SK-N-SH treated with all-trans-retinoic acid at 6 μM for 48 hours (cell line): ENCODE data around the gene FGFR4.

Experiments used
- ATAC-seq: fragments of 200-7000 bp; cut with Tn5 transposase; 3 replicates; pipeline ENCODE4 v1.9.1; 2020; ENCODE audit warnings: mild to moderate bottlenecking, moderate library complexity
- ARNTL ChIP-seq: fragments of 450-650 bp; formaldehyde crosslinking; IDR thresholded peaks from 2 replicates; pipeline ENCODE4 v1.5.0; 2020; ENCODE audit warnings: low read depth, mild to moderate bottlenecking, moderate library complexity, borderline replicate concordance
- CREB5 ChIP-seq: fragments of 250-450 bp; sonication (Bioruptor Pico); IDR thresholded peaks from 2 replicates; pipeline ENCODE4 v1.5.1; 2020; ENCODE audit warnings: low read depth, mild to moderate bottlenecking, moderate library complexity
- CSDC2 ChIP-seq: fragments of 250-450 bp; sonication (Bioruptor Pico); IDR thresholded peaks from 2 replicates; pipeline ENCODE4 v1.5.0; 2020; ENCODE audit warnings: mild to moderate bottlenecking, moderate library complexity
- ESRRG ChIP-seq: fragments of 250-450 bp; sonication (Bioruptor Pico); IDR thresholded peaks from 2 replicates; pipeline ENCODE4 v1.6.1; 2021; ENCODE audit warnings: mild to moderate bottlenecking
- GLIS3 ChIP-seq: fragments of 250-450 bp; sonication (Bioruptor Pico); IDR thresholded peaks from 2 replicates; pipeline ENCODE4 v1.5.0; 2020; ENCODE audit warnings: mild to moderate bottlenecking, moderate library complexity
- OSR1 ChIP-seq: fragments of 250-450 bp; sonication (Bioruptor Pico); IDR thresholded peaks from 2 replicates; pipeline ENCODE4 v1.8.0; 2022; ENCODE audit warnings: moderate library complexity, mild to moderate bottlenecking, inconsistent platforms
- PATZ1 ChIP-seq: fragments of 250-450 bp; sonication (Bioruptor Pico); IDR thresholded peaks from 2 replicates; pipeline ENCODE4 v1.8.0; 2020; ENCODE audit warnings: mild to moderate bottlenecking, moderate library complexity, borderline replicate concordance
- PPARA ChIP-seq: fragments of 250-450 bp; sonication (Bioruptor Pico); IDR thresholded peaks from 2 replicates; pipeline ENCODE4 v1.5.0; 2020; ENCODE audit warnings: mild to moderate bottlenecking, borderline replicate concordance
- RARB ChIP-seq: fragments of 250-450 bp; sonication (Bioruptor Pico); IDR thresholded peaks from 2 replicates; pipeline ENCODE4 v1.8.0; 2021; ENCODE audit warnings: mild to moderate bottlenecking, moderate library complexity
- SNAI2 ChIP-seq: fragments of 250-450 bp; sonication (Bioruptor Pico); IDR thresholded peaks from 2 replicates; pipeline ENCODE4 v1.5.0; 2020; ENCODE audit warnings: mild to moderate bottlenecking, moderate library complexity
- TOX ChIP-seq: fragments of 250-450 bp; sonication (Bioruptor Pico); IDR thresholded peaks from 2 replicates; pipeline ENCODE4 v1.8.0; 2021; ENCODE audit warnings: mild to moderate bottlenecking, moderate library complexity, borderline replicate concordance
- ZC3H10 ChIP-seq: fragments of 250-450 bp; sonication (Bioruptor Pico); IDR thresholded peaks from 2 replicates; pipeline ENCODE4 v1.5.1; 2021; ENCODE audit warnings: mild to moderate bottlenecking, moderate library complexity
- ZFP3 ChIP-seq: fragments of 250-450 bp; sonication (Bioruptor Pico); IDR thresholded peaks from 2 replicates; pipeline ENCODE4 v1.5.0; 2020; ENCODE audit warnings: mild to moderate bottlenecking, moderate library complexity
- ZFP30 ChIP-seq: fragments of 450-650 bp; formaldehyde crosslinking; IDR thresholded peaks from 2 replicates; pipeline ENCODE4 v1.5.0; 2022; ENCODE audit warnings: mild to moderate bottlenecking, moderate library complexity
- ZNF70 ChIP-seq: fragments of 450-650 bp; formaldehyde crosslinking; IDR thresholded peaks from 2 replicates; pipeline ENCODE4 v1.5.0; 2020; ENCODE audit warnings: mild to moderate bottlenecking, moderate library complexity
- ZNF8 ChIP-seq: fragments of 450-650 bp; formaldehyde crosslinking; IDR thresholded peaks from 2 replicates; pipeline ENCODE4 v1.5.0; 2020; ENCODE audit warnings: mild to moderate bottlenecking, moderate library complexity
- TF ChIP-seq, protein P1 (sequence below): fragments of 250-450 bp; sonication (Bioruptor Pico); IDR thresholded peaks from 2 replicates; pipeline ENCODE4 v1.5.0; 2020; ENCODE audit warnings: mild to moderate bottlenecking, moderate library complexity
- TF ChIP-seq, protein P2 (sequence below): fragments of 250-450 bp; sonication (Bioruptor Pico); IDR thresholded peaks from 2 replicates; pipeline ENCODE4 v1.8.0; 2021; ENCODE audit warnings: low read depth, mild to moderate bottlenecking, moderate library complexity, borderline replicate concordance

FGFR4 gene

DNA sequence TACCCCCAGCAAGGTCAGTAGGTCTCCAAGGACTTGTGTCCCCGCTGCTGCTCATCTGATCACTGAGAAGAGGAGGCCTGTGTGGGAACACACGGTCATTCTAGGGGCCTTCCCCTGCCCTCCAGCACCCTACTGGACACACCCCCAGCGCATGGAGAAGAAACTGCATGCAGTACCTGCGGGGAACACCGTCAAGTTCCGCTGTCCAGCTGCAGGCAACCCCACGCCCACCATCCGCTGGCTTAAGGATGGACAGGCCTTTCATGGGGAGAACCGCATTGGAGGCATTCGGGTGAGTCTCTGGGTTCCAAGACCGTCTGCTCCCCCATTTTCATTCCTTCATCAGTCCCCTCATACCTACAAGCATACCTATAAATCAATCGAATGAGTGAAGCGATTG, 4.1 kb downstream of the FGFR4 start:
- TF ChIP-seq RARB (no peak), ZFP3 (CRISPR knock-in tag) (no peak), TOX (CRISPR knock-in tag) (no peak), CSDC2 (CRISPR knock-in tag) (no peak), ZC3H10 (CRISPR knock-in tag) (no peak), CREB5 (no peak), SNAI2 (CRISPR knock-in tag) (no peak), ZNF8 (CRISPR knock-in tag) (no peak), ZFP30 (CRISPR knock-in tag) (no peak)
- no peak for ATAC-seq

DNA sequence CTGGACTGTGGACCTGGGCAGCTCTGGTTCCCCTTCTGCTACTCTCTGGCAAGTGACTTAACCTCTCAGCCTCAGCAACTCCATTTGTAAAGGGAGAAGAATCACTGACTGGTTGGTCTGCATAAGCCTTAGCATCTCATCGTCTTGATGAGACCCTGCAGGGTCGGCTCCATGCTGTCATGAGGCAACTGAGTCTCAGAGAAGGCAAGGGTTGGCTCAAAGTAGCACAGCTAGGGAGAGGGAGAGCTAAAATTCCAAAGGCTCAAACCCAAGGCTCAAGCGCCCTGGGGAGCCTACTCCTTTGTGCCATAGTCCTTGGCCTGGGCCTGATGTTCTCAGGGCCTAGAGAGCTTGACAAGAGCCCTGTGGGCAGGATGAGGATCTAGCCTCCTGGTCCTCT, 4.5 kb downstream of the FGFR4 start:
- no peak for TF ChIP-seq PATZ1 (CRISPR knock-in tag)
- TF ChIP-seq CSDC2 (CRISPR knock-in tag) = no peak
- TF ChIP-seq ARNTL (CRISPR knock-in tag) = no peak
- TF ChIP-seq, protein P1, sequence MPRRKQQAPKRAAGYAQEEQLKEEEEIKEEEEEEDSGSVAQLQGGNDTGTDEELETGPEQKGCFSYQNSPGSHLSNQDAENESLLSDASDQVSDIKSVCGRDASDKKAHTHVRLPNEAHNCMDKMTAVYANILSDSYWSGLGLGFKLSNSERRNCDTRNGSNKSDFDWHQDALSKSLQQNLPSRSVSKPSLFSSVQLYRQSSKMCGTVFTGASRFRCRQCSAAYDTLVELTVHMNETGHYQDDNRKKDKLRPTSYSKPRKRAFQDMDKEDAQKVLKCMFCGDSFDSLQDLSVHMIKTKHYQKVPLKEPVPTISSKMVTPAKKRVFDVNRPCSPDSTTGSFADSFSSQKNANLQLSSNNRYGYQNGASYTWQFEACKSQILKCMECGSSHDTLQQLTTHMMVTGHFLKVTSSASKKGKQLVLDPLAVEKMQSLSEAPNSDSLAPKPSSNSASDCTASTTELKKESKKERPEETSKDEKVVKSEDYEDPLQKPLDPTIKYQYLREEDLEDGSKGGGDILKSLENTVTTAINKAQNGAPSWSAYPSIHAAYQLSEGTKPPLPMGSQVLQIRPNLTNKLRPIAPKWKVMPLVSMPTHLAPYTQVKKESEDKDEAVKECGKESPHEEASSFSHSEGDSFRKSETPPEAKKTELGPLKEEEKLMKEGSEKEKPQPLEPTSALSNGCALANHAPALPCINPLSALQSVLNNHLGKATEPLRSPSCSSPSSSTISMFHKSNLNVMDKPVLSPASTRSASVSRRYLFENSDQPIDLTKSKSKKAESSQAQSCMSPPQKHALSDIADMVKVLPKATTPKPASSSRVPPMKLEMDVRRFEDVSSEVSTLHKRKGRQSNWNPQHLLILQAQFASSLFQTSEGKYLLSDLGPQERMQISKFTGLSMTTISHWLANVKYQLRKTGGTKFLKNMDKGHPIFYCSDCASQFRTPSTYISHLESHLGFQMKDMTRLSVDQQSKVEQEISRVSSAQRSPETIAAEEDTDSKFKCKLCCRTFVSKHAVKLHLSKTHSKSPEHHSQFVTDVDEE = no peak
- no peak for TF ChIP-seq OSR1 (CRISPR knock-in tag)
- no peak for TF ChIP-seq ZFP30 (CRISPR knock-in tag)
- no peak for TF ChIP-seq GLIS3 (CRISPR knock-in tag)
- TF ChIP-seq, protein P2, sequence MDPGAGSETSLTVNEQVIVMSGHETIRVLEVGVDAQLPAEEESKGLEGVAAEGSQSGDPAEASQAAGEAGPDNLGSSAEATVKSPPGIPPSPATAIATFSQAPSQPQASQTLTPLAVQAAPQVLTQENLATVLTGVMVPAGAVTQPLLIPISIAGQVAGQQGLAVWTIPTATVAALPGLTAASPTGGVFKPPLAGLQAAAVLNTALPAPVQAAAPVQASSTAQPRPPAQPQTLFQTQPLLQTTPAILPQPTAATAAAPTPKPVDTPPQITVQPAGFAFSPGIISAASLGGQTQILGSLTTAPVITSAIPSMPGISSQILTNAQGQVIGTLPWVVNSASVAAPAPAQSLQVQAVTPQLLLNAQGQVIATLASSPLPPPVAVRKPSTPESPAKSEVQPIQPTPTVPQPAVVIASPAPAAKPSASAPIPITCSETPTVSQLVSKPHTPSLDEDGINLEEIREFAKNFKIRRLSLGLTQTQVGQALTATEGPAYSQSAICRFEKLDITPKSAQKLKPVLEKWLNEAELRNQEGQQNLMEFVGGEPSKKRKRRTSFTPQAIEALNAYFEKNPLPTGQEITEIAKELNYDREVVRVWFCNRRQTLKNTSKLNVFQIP (CRISPR knock-in tag) = no peak
- TF ChIP-seq ZNF8 (CRISPR knock-in tag) = no peak
- no peak for TF ChIP-seq PPARA
- no peak for TF ChIP-seq ZFP3 (CRISPR knock-in tag)
- TF ChIP-seq ZNF70 (CRISPR knock-in tag) = no peak
- no peak for ATAC-seq

GRCh38 chr5:177092178-177093081, 5.7 kb downstream of the FGFR4 start:
- TF ChIP-seq CREB5 (no peak), ZFP30 (CRISPR knock-in tag) (no peak), RARB (no peak), TOX (CRISPR knock-in tag) (no peak), ZFP3 (CRISPR knock-in tag) (no peak), ZC3H10 (CRISPR knock-in tag) (no peak), ESRRG (CRISPR knock-in tag) (no peak), PATZ1 (CRISPR knock-in tag) (no peak)

More at GRCh38 chr5:177092178-177093081, 5.7 kb downstream of the FGFR4 start:
- ATAC-seq = no peak
